B cell (primary cell): ENCODE measurements around the gene PHF21A. TPM values are rescaled to one million over a fixed set of nuclear protein-coding genes. Genes with fewer than 3 reads are reported as not detected.

ENCODE experiments used
- ATAC-seq: fragments of 200-7000 bp; cut with Tn5 transposase; one replicate; pipeline ENCODE4 v1.10.0; 2021; ENCODE audit warnings: low read depth, mild to moderate bottlenecking, moderate number of reproducible peaks, moderate library complexity
- CTCF ChIA-PET: fragments of 350-600 bp; sonication (Branson Sonifier 250); formaldehyde crosslinking; loops from one replicate; lab custom pipeline; 2021; ENCODE audit warnings: antibody characterized with exemption, inconsistent platforms; lab: Charles Lee
- POLR2A ChIA-PET: fragments of 350-600 bp; sonication (Branson Sonifier 250); formaldehyde crosslinking; loops from one replicate; lab custom pipeline; 2021; ENCODE audit warnings: antibody characterized with exemption; lab: Charles Lee
- DNase-seq: peaks from one replicate; pipeline ENCODE4 v3.0.0; 2013
- H2AFZ ChIP-seq: 2 replicates; pipeline ENCODE4 v1.6.1; 2012; ENCODE audit warnings: mild to moderate bottlenecking, low read depth, low read length; ENCODE audit not compliant: insufficient read depth, poor library complexity, severe bottlenecking
- H3K27ac ChIP-seq, 2 donors: 1 replicate in 1 of 2; 2 replicates in 1 of 2; pipeline ENCODE4 v1.5.1; 2012 to 2013; ENCODE audit warnings: low read length in 2 of 2, mild to moderate bottlenecking in 2 of 2, moderate library complexity in 1 of 2
- H3K27me3 ChIP-seq, 4 experiments: fragments of 200-600 bp in 1 of 4; sonication (generic) in 1 of 4; replicated peaks in 1 of 4; 1 replicate in 2 of 4; 2 replicates in 2 of 4; pipeline versions ENCODE4 v1.6.1 to v1.7.0; 2013 to 2016; ENCODE audit warnings: low read length in 3 of 4, mild to moderate bottlenecking in 2 of 4, mixed read lengths in 1 of 4, moderate library complexity in 1 of 4; ENCODE audit not compliant: insufficient read depth in 4 of 4, control insufficient read depth in 3 of 4; ENCODE audit errors: control extremely low read depth in 1 of 4
- H3K36me3 ChIP-seq, 2 experiments: replicated peaks in 1 of 2; 1 replicate in 1 of 2; 2 replicates in 1 of 2; pipeline versions ENCODE4 v1.6.1 to v1.7.1; 2013; ENCODE audit warnings: low read length in 1 of 2; ENCODE audit not compliant: insufficient read depth in 2 of 2, control insufficient read depth in 1 of 2; ENCODE audit errors: control extremely low read depth in 1 of 2, extremely low read depth in 1 of 2
- H3K4me1 ChIP-seq, 2 donors: fragments of 200-600 bp in 1 of 2; sonication (generic) in 1 of 2; 1 replicate in 1 of 2; 2 replicates in 1 of 2; pipeline versions ENCODE4 v1.5.1 to v1.6.1; 2013 to 2017; ENCODE audit warnings: low read length in 2 of 2; ENCODE audit not compliant: control insufficient read depth in 2 of 2, insufficient read depth in 2 of 2
- H3K4me2 ChIP-seq: replicated peaks from 2 replicates; pipeline ENCODE3; 2012; ENCODE audit warnings: mild to moderate bottlenecking, low read depth, low read length; ENCODE audit not compliant: poor library complexity, severe bottlenecking
- H3K4me3 ChIP-seq, 5 experiments: fragments of 200-600 bp in 1 of 5; sonication (generic) in 1 of 5; 1 replicate in 3 of 5; 2 replicates in 2 of 5; pipeline versions ENCODE4 v1.5.1 to v1.7.0; 2011 to 2016; ENCODE audit warnings: low read length in 4 of 5, mild to moderate bottlenecking in 4 of 5, low read depth in 2 of 5, control low read depth in 1 of 5, moderate library complexity in 1 of 5; ENCODE audit not compliant: insufficient read depth in 1 of 5; ENCODE audit errors: control extremely low read depth in 1 of 5, extremely low read depth in 1 of 5
- H3K79me2 ChIP-seq: fragments of 200-600 bp; sonication (generic); one replicate; pipeline ENCODE4 v1.6.0; 2016; ENCODE audit warnings: low read length; ENCODE audit not compliant: control insufficient read depth, insufficient read depth
- H3K9ac ChIP-seq: fragments of 200-600 bp; sonication (generic); 2 replicates; pipeline ENCODE4 v1.6.1; 2017; ENCODE audit warnings: mild to moderate bottlenecking, low read length, moderate library complexity
- H3K9me3 ChIP-seq, 3 donors: one replicate each; pipeline versions ENCODE4 v1.6.1 to v1.7.1; 2013; ENCODE audit warnings: low read length in 2 of 3; ENCODE audit not compliant: control insufficient read depth in 2 of 3, insufficient read depth in 1 of 3; ENCODE audit errors: control extremely low read depth in 1 of 3
- H4K20me1 ChIP-seq: 2 replicates; pipeline ENCODE4 v1.6.0; 2012; ENCODE audit warnings: mild to moderate bottlenecking, low read length; ENCODE audit not compliant: insufficient read depth, control insufficient read depth, poor library complexity, severe bottlenecking
- H3K27ac Mint-ChIP-seq: one replicate; pipeline ENCODE4 v1.8.0; 2021; ENCODE audit warnings: mixed read lengths
- H3K27me3 Mint-ChIP-seq: one replicate; pipeline ENCODE4 v1.8.0; 2021; ENCODE audit warnings: mixed read lengths
- H3K4me1 Mint-ChIP-seq: one replicate; pipeline ENCODE4 v1.8.0; 2021; ENCODE audit warnings: mixed read lengths
- H3K4me3 Mint-ChIP-seq: one replicate; pipeline ENCODE4 v1.8.0; 2021; ENCODE audit warnings: mixed read lengths
- H3K9me3 Mint-ChIP-seq: one replicate; pipeline ENCODE4 v1.8.0; 2022; ENCODE audit warnings: mixed read lengths; ENCODE audit not compliant: insufficient read depth
- EZH2 ChIP-seq: IDR thresholded peaks from 2 replicates; pipeline ENCODE4 v1.6.1; 2012; ENCODE audit warnings: borderline replicate concordance, low read depth, mild to moderate bottlenecking, moderate library complexity, low read length; ENCODE audit not compliant: insufficient read depth, poor library complexity, severe bottlenecking
- WGBS: methylation state at CpG from one replicate; pipeline ENCODE4 v1.1.5; 2013; ENCODE audit warnings: missing lambda C conversion rate; ENCODE audit not compliant: insufficient coverage; 5-methylcytosine and 5-hydroxymethylcytosine counted together
- intact Hi-C: fragments of 100-400 bp; cut with micrococcal nuclease; formaldehyde crosslinking; loops from one replicate; pipeline ENCODE4 v1.10.0; 2022
- polyA plus RNA-seq: library from polyadenylated mRNA; depleted of rRNA; stranded (reverse); fragments of >200 nt; gene quantifications from 2 replicates; pipeline ENCODE4 v1.2.3, GENCODE V29; 2012
- total RNA-seq, 2 donors: library from RNA; stranded (reverse); fragments of 120-200 nt in 1 of 2; gene quantifications; 1 replicate in 1 of 2; 2 replicates in 1 of 2; pipeline versions ENCODE4 v1.2.3 to v1.2.4, GENCODE V29; 2013 to 2022
- TF ChIP-seq, protein P1 (sequence below): fragments of 200-600 bp; IDR thresholded peaks from one replicate; pipeline ENCODE4 v1.8.0; 2022; ENCODE audit warnings: antibody characterized with exemption, mild to moderate bottlenecking

The PHF21A gene
- total and polyA plus RNA-seq, 2 donors (not counting 1 experiment from before 2014, with no cell fraction given), result 41.9 to 103 TPM

DNA sequence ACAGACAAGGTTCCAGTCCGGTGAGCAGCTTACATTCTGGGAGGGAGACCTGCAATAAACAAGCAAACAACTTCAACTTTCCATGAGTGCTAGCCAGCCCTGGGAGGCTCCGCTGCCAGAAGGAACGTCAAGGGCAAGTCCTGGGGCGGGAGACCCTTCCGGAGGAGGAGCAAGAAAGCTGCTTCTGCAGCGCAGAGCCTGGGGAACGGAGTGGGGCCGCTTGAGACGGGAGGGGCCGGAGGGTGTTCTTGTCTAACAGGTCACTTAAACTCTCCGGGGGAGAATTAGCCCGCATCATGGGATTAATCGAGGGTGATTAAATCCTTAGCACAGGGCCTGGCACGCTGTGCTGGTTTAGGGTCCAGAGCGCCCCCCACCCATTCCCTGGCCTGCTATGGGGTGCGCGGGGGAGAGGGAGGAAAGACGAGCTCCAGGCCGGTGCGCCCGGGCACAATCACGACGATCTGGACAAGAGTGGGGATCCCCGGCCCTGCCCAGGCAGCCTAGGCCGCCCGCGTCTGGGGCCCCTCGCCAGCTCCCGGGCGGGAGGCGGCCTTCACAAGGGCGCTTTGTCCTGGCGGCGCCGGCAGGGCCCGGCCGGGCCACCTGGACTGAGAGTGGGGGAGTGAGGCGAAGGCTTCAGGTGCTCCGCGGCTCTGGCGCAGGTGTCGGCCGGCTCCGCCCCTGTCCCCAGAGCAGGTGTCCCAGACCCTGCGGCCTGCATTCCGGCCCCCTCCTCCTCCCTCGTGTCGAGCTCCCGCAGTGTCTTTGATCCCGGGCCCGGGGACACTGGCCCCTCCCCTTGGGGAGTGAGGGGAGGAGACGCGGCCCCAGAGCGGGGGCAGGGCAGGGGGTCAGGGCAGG lies 199.5 kb downstream of the PHF21A start:
- Mint-ChIP-seq H3K27ac (peak overlapping the region; percentile 94), H3K27me3 (no peaks in the 10 kb centered on the region), H3K9me3 (no peaks in the 10 kb centered on the region), H3K4me1 (peaks cover 73% of the 10 kb centered on the region), H3K4me3 (peak overlapping the region; percentile 83)
- 72% methylated on average over 29 of the region's 54 CpGs for WGBS
- TF ChIP-seq, protein P1, sequence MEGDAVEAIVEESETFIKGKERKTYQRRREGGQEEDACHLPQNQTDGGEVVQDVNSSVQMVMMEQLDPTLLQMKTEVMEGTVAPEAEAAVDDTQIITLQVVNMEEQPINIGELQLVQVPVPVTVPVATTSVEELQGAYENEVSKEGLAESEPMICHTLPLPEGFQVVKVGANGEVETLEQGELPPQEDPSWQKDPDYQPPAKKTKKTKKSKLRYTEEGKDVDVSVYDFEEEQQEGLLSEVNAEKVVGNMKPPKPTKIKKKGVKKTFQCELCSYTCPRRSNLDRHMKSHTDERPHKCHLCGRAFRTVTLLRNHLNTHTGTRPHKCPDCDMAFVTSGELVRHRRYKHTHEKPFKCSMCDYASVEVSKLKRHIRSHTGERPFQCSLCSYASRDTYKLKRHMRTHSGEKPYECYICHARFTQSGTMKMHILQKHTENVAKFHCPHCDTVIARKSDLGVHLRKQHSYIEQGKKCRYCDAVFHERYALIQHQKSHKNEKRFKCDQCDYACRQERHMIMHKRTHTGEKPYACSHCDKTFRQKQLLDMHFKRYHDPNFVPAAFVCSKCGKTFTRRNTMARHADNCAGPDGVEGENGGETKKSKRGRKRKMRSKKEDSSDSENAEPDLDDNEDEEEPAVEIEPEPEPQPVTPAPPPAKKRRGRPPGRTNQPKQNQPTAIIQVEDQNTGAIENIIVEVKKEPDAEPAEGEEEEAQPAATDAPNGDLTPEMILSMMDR, result no peak
- no peak for TF ChIP-seq EZH2
- ChIA-PET POLR2A (interaction anchor here (0.7 to 9.1 kb wide), 2 partner anchors 12 to 192 kb away, joined by 3 to 162 read pairs; no protein-coding TSS in a partner anchor), CTCF (interaction anchor here (8.3 to 9.6 kb wide), 2 partner anchors 13 to 43 kb away, joined by 58 to 98 read pairs; no protein-coding TSS in a partner anchor)
- peak; percentile 6 for ATAC-seq
- H3K9me3 ChIP-seq, result no peaks in the 10 kb centered on the region
- peak overlapping the region in 4 of 5 experiments; percentile 70 to 92 (median 82) for H3K4me3 ChIP-seq
- peaks cover 62% of the 10 kb centered on the region for H3K79me2 ChIP-seq
- H3K9ac ChIP-seq, result peak overlapping the region; percentile 77
- H2AFZ ChIP-seq, result peak overlapping the region; percentile 81
- DNase-seq, result no peak
- peak overlapping the region; percentile 27 to 62 for H3K27ac ChIP-seq
- H3K4me1 ChIP-seq, result peaks cover 53 to 76% of the 10 kb centered on the region in 2 donors
- peaks cover 19% of the 10 kb centered on the region for H4K20me1 ChIP-seq
- no peaks in the 10 kb centered on the region for H3K27me3 ChIP-seq
- peak overlapping the region; percentile 79 for H3K4me2 ChIP-seq
- intact Hi-C loops, result loop anchor here (2.0 kb wide), 1 partner anchor 43 kb away; no protein-coding TSS in a partner anchor
- H3K36me3 ChIP-seq, result peaks cover 0 to 20% of the 10 kb centered on the region in 2 experiments
